SIG-M5 treated with dmso at 0.1 percent for 504 hours (cell line): ENCODE data around the gene RTL9.
"Not testable (repeated sequence)": the region's sequence is repeated elsewhere in the genome, so short reads cannot be mapped to it uniquely, and the experiment has no call there.

ENCODE experiments used
- DNase-seq: peaks from one replicate; lab custom pipeline; 2025; ENCODE audit not compliant: unreplicated experiment; lab: John Stamatoyannopoulos, UW

Gene RTL9

DNA sequence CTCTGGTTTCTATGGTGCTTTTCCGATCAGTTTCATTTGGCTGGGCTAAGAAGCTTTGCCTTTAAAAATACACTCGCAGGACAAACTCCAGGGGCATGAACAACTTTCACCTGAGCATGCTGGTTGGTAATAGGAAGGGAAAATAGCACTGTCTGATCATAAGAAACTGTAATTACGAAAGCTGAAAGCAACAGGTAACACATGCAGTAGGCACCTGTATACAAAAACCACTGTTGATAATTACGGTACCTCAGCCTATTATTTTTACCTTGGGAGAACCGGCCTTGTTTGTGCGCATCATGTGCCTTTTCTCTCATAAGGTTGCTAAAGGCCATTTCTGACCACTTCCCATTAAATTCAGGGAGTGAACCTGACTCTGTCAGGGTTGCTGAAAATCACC, 45.7 kb downstream of the RTL9 start:
- DNase-seq, result no peak

DNA sequence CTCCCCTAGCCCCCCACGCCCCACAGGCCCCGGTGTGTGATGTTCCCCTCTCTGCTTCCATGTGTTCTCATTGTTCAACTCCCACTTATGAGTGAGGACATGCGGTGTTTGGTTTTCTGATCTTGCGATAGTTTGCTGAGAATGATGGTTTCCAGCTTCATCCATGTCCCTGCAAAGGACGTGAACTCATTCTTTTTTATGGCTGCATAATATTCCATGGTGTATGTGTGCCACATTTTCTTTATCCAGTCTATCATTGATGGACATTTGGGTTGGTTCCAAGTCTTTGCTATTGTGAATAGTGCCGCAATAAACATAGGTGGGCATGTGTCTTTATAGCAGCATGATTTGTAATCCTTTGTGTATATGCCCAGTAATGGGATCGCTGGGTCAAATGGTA, 47.6 kb downstream of the RTL9 start:
- DNase-seq, result not testable (repeated sequence)

DNA sequence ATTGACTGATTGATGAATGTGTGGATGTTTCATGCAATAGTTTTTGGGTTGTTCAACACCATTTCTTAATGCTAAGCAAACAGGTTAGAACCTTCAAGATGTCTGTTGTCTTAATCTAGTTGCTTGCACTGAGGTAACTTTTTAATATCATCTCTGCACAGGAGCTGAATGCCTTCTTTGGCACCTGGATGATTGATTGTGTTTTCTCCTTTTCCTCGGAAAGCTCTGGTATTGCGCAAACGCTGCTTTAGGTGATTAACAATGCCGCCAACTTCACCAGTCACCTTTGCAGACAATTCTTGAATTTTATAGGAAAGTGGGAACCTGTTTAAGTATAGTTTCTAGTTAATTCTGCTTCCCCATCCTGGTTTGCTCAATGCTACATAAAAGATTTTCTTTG, 48.2 kb downstream of the RTL9 start:
- no peak for DNase-seq

- DNase-seq, result peak; percentile 38
These were observed 49.4 kb downstream of the RTL9 start for GRCh38 chrX:110407910-110408545.
